CD4-positive, alpha-beta T cell treated with Interleukin-4 for 1 hour (primary cell): ENCODE data around the gene SEMA3C.

ENCODE experiments used
- DNase-seq, 2 donors: peaks; one replicate each; pipeline ENCODE4 v3.0.0-alpha.2; 2020 to 2022

Gene SEMA3C

DNA sequence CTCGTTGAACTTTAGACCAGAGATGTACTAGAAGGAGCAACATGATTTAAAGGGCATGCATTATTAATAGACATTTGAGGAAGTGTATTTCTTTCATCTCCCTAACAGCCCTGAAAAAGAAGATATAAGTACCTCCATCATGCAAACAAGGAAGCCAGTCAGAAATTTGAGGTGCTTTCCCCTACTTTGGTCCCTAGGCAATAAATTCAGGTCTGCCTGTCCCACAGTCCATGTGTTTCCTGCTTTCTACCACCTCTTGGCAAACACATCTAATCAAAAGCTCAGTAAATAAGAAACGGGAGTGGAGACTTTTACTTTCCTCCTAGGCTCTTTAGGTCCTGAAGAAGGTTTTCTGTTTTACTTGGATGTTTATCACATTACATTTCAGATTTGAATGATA lies 5.2 kb upstream of the SEMA3C start:
- no peak for DNase-seq

DNA sequence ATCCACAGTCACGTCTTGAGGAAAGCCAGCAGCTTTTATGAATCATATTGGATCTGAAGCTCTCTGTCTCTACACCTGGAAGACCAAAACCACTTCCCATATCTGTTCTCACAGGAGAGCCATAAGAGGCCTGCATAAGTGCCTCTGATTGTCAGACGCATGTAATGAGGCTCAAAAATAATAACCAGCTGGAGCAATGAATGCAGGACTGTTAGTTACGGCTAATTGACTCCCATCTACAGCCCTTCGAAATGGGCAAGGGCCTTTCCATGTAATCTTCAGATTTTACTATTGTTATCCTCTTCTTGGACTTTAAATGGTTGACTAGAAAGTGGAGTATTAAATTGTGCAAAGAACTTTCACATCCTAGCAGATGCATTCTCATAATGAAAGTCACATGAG lies 4.4 kb upstream of the SEMA3C start:
- DNase-seq, result no peak

DNA sequence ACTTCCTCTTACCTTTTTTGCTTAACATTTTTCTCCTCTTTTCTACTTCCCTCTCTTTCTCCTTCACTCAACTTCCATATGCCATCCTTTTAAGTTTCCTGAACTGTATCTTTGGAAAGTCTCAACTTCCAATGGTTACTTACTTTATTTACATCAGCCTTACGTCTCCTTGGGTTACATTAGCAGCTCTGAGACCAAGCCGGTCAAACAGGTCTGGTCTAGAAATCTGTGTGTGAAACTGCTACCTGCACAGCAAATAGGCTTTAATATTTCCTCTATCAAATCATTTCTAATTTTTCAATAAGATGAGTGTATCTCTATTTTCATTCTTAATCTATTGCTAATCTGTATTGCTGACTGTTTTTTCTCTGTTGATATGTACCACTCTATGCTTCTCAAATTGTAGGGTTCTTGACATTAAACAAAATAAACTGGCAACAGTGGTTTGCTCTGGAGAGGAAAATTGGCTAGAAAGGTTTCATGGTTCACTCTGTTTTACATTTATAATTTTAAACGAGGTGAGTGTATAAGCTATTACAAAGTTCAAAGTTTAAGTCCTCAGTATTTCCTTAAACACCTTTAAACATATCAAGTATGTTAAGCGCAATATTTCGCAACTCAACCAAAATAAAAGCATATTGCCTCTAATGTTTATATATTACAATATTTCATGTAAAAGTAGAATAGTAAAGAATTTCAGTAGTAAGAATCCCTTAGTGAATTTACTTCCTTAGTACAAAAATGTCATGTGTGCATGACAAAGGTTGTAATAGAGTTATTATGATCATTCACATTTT lies 3.6 kb upstream of the SEMA3C start:
- no peak for DNase-seq

GRCh38 chr7:80921130-80921529 lies 2.3 kb upstream of the SEMA3C start:
- no peak for DNase-seq

GRCh38 chr7:80918399-80918798 lies 452 bp downstream of the SEMA3C start:
- no peak for DNase-seq

GRCh38 chr7:80916770-80917741 lies 1.8 kb downstream of the SEMA3C start:
- DNase-seq, result no peak

- no peak for DNase-seq
These were observed 8.6 kb downstream of the SEMA3C start for GRCh38 chr7:80910228-80910627.

DNA sequence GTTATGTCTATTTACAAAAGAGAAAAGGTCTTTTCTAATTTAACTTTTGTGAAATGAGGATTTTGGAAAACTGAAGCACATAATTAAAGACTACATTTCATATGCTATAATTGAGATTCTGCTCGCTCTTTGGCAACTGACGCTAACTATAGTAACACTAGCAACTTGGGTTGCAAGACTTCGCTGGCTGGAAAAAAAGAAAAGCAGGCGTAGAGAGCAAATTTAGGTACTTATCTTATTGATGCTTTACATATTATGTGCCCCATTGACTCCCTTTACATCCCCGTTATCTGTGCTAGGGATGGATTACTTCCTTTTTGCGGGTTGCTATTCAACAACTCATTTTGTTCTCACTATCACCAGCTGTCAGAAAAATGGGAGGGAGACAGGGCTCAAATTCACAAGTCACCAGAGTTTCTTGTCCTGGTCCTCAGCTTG lies 10.5 kb downstream of the SEMA3C start:
- no peak for DNase-seq

- DNase-seq, result no peak
These were observed 11.2 kb downstream of the SEMA3C start for GRCh38 chr7:80907612-80908011.

GRCh38 chr7:80907141-80907601 lies 11.7 kb downstream of the SEMA3C start:
- DNase-seq, result no peak

GRCh38 chr7:80905334-80905733 lies 13.5 kb downstream of the SEMA3C start:
- no peak for DNase-seq

DNA sequence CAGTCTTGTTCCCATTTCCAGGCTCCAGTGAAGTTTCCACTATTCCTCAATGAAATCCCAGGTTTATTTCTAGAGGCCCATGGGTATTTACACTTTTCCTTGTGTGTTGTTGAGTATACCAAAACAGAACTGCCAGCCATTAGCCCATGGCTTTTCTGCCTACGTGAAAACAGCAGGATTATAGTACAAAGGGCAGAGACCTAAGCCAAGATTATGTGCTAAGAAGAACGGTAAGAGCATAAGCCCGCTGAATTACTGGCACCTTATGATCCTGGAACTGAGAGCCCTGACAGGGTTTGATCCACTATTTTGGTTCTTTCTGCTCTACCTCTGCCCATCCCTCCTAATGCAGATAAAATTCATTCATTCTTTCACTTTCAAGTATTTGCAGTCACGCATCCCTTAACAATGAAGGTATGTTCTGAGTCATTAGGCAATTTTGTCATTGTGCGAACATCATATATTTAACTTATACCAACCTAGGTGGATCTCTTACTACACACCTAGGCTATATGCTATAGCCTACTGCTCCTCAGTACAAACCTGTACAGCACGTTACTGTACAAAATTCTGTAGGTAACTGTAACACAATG lies 16.0 kb downstream of the SEMA3C start:
- no peak for DNase-seq

- DNase-seq, result no peak
These were observed 16.8 kb downstream of the SEMA3C start for GRCh38 chr7:80902019-80902418.

GRCh38 chr7:80900583-80901576 lies 18.0 kb downstream of the SEMA3C start:
- DNase-seq, result no peak

- no peak for DNase-seq
These were observed 21.8 kb downstream of the SEMA3C start for GRCh38 chr7:80896906-80897598.

DNA sequence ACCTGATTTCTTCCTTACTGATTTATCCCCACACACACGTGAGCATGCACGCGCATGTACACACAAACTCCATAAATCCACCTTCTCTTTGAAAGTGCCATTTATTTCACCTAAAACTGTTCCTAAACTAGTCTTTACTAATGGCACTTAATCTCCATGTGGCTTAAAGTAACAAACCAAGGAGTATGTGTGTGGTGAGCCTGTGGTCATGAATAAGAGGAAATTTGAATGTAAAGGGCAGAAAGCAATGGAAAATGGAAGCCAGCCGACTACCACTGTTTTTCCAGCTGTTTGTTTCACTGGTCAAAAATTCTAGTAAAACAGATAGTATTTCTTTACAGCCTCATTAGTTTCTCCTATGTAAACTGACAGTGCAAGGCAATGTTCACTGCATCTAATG lies 23.8 kb downstream of the SEMA3C start:
- DNase-seq, result no peak

- no peak for DNase-seq
These were observed 27.6 kb downstream of the SEMA3C start for GRCh38 chr7:80891259-80891544.

GRCh38 chr7:80890426-80891258 lies 28.2 kb downstream of the SEMA3C start:
- DNase-seq, result no peak

DNA sequence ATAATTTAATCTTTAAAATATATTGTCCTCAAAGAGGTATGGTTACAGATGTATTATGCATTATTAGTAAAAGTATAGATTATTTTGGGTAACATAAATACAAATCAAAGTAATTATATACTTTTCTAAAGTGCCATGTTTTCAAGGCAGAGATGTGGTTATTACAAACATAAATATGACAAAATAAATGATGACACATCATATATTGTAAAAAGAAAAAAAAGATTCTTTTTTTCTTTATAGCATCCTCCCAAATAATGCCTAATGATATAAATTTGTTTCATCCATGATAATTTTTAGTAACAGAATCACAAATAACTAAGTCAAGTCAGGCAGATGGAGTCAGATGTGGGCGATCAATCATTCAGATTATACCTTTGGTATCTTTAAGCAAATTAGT lies 29.3 kb downstream of the SEMA3C start:
- DNase-seq, result no peak

GRCh38 chr7:80885757-80886156 lies 33.1 kb downstream of the SEMA3C start:
- DNase-seq, result no peak
